ENCODE measurements around the gene HYKK. TPM values are rescaled to one million over a fixed set of nuclear protein-coding genes. Genes with fewer than 3 reads are reported as not detected.
"Not testable (repeated sequence)": the region's sequence is repeated elsewhere in the genome, so short reads cannot be mapped to it uniquely, and the experiment has no call there.

The HYKK gene
- polyA plus RNA-seq, 4 donors = 7.0 to 10.3 (median 7.8) TPM

DNA sequence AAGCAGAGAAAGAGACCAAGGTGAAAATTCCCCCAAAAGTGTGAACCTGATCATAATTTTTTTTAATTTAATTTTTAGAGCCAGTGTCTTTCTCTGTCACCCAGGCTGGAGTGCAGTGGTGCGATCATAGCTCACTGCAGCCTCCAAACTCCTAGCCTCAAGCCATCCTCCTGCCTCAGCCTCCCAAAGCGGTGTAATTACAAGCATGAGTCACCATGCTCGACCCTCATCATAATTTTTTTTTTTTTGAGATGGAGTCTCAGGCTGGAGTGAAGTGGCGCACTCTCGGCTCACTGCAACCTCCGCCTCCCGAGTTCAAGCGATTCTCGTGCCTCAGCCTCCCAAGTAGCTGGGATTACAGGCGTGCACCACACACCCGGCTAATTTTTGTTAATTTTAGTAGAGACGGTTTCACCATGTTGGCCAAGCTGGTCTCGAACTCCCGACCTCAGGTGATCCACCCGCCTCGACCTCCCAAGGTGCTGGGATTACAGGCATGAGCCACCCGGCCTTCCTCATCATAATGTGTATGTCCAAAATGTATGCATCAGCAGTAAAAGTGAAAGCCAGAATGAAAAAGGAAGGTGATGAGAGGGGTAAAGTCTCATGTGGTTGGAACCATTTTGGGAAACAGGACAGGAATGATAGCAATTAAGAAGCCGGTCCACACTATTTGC, 32.2 kb downstream of the HYKK start:
- not testable (repeated sequence) for DNase-seq (ENCODE audit: low read depth in 4 of 4, low spot score in 3 of 4)

GRCh38 chr15:78540141-78540870, 32.9 kb downstream of the HYKK start, which contains the start of gene PSMA4:
Gene PSMA4 (plus strand): TSS chr15:78540444. CDS start chr15:78541928, 1,484 bp downstream.
- DNase-seq (ENCODE audit: low read depth in 4 of 4, low spot score in 3 of 4) = peak; percentile 78 to 88 (median 84)

- DNase-seq (ENCODE audit: low read depth in 4 of 4, low spot score in 3 of 4) = no peak
Observed at GRCh38 chr15:78540871-78541743, 33.7 kb downstream of the HYKK start.

DNA sequence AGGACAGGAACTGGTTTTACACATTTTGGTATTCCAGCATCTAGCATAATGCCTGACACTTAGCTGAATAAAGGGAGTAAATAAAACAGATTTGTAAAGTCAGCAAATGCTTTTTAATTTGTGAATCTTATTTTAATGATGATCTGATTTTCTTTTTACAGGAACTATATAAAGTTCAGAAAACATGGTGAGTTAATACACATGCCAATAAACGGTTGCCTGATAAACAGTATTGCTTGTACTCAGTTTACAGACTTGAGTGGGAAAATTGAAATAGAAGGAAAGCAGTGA, 34.3 kb downstream of the HYKK start:
- no peak for DNase-seq (ENCODE audit: low read depth in 4 of 4, low spot score in 3 of 4)

DNA sequence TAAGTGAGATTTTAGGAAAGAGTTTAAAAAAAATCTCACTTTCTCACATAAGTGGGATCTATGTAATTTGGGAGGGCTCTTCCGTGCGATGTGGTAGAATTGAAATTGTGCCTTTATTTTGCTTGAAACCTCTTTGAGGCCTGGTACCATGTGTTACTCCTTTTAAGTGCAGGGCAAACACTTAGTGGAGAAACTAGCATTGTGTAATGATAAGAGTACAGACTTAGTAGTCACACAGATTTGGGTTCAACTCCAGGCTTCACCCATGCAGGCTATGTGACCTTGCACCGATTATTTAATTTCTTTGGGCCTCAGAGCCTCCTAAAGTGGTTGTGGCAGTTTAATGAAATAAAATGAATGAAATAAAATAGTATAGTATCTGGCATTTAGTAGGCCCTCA, 35.3 kb downstream of the HYKK start:
- DNase-seq (ENCODE audit: low read depth in 4 of 4, low spot score in 3 of 4) = no peak

GRCh38 chr15:78550194-78550593, 42.8 kb downstream of the HYKK start:
- no peak for DNase-seq (ENCODE audit: low read depth in 4 of 4, low spot score in 3 of 4)

GRCh38 chr15:78550815-78551214, 43.4 kb downstream of the HYKK start:
- no peak for DNase-seq (ENCODE audit: low read depth in 4 of 4, low spot score in 3 of 4)

DNA sequence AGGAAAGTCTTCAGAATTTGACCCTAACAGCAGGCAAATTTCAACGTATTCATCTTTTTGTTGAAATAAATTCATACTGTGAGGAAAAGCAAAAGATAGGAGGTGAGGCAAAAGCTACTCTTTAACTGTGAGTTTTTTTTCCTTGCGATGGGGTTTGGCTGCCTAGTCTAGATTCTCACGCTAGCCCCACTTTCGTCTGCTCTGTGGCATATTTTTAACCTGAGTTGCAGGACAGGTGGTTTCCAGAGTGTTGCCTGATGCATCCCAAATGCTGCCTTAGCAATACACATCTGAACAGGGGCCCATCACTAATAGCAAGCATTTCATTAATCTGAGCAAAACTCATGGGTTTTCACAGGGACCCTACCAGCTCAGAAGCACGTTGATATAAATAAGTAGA, 44.5 kb downstream of the HYKK start:
- no peak for DNase-seq (ENCODE audit: low read depth in 4 of 4, low spot score in 3 of 4)

GRCh38 chr15:78552597-78552996, 45.2 kb downstream of the HYKK start:
- no peak for DNase-seq (ENCODE audit: low read depth in 4 of 4, low spot score in 3 of 4)

GRCh38 chr15:78560201-78560600, 52.8 kb downstream of the HYKK start:
- not testable (repeated sequence) for DNase-seq (ENCODE audit: low read depth in 4 of 4, low spot score in 3 of 4)

DNA sequence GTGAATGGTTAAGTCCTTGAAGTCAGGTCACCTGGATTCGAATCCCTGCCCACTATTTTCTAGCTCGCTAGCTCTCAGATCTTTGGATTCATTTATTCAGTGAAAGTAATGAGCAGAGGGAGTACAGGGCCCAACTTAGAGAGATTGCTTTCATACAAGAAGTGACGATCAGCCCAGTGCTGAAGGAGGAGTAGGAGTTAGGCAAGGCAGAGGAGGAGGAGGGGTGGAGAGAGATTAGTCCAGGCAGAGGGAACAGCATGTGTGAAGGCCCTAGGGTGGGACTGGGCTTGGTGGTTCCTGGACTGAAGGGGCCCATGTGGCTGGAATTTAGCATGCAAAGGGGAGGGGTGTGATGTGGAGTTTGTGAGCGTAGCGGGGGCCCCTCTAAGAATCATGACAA, 54.1 kb downstream of the HYKK start:
- DNase-seq (ENCODE audit: low read depth in 4 of 4, low spot score in 3 of 4) = no peak

DNA sequence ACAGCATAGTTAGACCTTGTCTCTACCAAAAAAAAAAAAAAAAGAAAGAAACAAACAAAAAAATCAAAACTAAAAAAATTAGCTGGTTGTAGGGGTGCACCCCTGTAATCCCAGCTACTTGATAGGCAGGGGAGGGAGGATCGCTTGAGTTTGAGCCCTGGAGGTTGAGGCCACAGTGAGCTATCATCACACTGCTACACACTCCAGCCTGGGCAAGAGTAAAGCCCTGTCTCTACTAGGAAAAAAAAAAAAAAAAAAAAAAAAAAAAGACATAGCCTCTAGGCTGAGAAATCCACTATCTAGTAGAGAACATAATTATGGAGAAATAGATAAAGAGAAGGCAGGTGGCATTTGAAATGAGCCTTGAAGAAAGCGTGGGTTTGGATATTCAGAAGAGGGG, 55.7 kb downstream of the HYKK start:
- DNase-seq (ENCODE audit: low read depth in 4 of 4, low spot score in 3 of 4) = no peak

GRCh38 chr15:78564743-78565096, 57.3 kb downstream of the HYKK start:
- no peak for DNase-seq (ENCODE audit: low read depth in 4 of 4, low spot score in 3 of 4)

GRCh38 chr15:78565097-78565950, 57.9 kb downstream of the HYKK start, which contains the start of gene CHRNA5:
Gene CHRNA5 (plus strand): TSS chr15:78565520. CDS start chr15:78565720, 200 bp downstream.
- peak in 3 of 4 donors; percentile 66 to 82 (median 67) for DNase-seq (ENCODE audit: low read depth in 4 of 4, low spot score in 3 of 4)

GRCh38 chr15:78565951-78566774, 58.8 kb downstream of the HYKK start:
- peak in 3 of 4 donors; percentile 15 to 37 (median 16) for DNase-seq (ENCODE audit: low read depth in 4 of 4, low spot score in 3 of 4)

GRCh38 chr15:78567531-78567930, 60.2 kb downstream of the HYKK start:
- no peak for DNase-seq (ENCODE audit: low read depth in 4 of 4, low spot score in 3 of 4)

- no peak for DNase-seq (ENCODE audit: low read depth in 4 of 4, low spot score in 3 of 4)
Observed at GRCh38 chr15:78570710-78571109, 63.3 kb downstream of the HYKK start.

DNA sequence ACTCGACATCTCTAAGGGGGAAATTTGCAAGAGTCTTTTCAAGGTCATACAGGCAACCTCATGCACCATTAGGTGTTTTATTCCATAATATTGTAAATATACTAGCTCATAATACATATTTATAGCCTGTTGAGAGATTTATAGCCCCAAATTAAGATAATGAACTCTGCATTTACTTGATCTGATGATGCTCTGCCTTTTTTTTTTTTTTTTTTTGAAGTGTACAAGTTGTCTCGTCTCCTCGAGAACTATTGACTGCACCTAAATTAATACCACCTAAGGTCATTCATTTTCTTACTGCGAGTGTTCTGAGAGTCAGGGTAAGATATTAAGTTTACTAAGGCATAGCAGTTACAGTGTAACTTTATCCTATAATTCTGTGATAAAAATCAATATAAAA, 64.0 kb downstream of the HYKK start:
- DNase-seq (ENCODE audit: low read depth in 4 of 4, low spot score in 3 of 4) = no peak

DNA sequence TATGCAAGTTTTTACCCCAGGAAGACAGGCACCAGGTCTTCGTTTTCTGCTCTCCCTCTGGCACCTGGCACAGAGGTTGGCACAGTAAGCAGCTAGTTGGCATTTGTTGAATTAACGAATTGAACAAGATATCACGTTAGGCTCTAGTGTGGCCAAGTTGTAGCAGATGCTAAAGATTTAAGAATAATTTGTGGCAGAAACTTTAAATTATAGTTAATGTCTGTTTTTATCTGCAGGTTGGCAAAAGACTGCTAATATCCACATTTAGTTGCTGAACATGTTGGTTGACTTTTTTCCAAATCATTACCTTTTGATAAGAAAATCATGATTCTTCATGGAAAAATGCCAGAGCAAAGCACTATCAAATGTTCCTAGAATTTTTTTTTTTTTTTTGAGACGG, 66.0 kb downstream of the HYKK start:
- no peak for DNase-seq (ENCODE audit: low read depth in 4 of 4, low spot score in 3 of 4)

DNA sequence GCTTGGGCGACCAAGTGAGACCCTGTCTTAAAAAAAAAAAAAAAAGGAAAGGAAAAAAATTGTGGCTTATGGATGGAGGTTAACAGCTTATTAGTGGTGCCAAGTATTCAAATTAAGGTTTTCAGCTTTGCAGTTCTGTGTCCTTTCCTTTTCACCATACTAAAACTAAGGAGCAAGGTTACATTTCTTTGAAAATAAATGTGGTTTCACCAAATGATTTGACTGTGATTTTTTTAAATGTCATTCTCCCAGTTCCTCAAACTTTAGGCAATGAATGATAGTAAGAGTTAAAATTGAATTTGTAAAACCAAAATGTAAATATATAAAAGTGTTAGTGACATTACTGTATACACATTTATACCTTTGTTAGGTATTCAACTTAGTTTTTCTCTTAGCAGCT, 67.6 kb downstream of the HYKK start:
- no peak for DNase-seq (ENCODE audit: low read depth in 4 of 4, low spot score in 3 of 4)
